Spinal cord (tissue), 10 donors: ENCODE measurements around the gene FRMD8. TPM values are rescaled to one million over a fixed set of nuclear protein-coding genes. Genes with fewer than 3 reads are reported as not detected.

ENCODE experiments used
- DNase-seq, 6 donors: peaks; one replicate each; pipeline versions ENCODE4 v3.0.0 to v3.0.0-alpha.2; 2013 to 2015; ENCODE audit warnings: low spot score in 6 of 6, low read depth in 4 of 6
- H3K27ac ChIP-seq: one replicate; pipeline ENCODE4 v1.5.1; 2013; ENCODE audit warnings: low read depth, low read length, control low read depth
- H3K27me3 ChIP-seq: one replicate; pipeline ENCODE4 v1.6.1; 2013; ENCODE audit warnings: low read length; ENCODE audit not compliant: control insufficient read depth, insufficient read depth
- H3K36me3 ChIP-seq: one replicate; pipeline ENCODE4 v1.6.1; 2013; ENCODE audit warnings: low read length; ENCODE audit not compliant: control insufficient read depth, insufficient read depth
- H3K4me1 ChIP-seq: one replicate; pipeline ENCODE4 v1.6.1; 2013; ENCODE audit warnings: low read length; ENCODE audit not compliant: control insufficient read depth, insufficient read depth
- H3K4me3 ChIP-seq: one replicate; pipeline ENCODE4 v1.5.1; 2013; ENCODE audit warnings: low read depth, low read length, control low read depth
- H3K9me3 ChIP-seq: one replicate; pipeline ENCODE4 v1.6.1; 2013; ENCODE audit warnings: low read length; ENCODE audit not compliant: control insufficient read depth, insufficient read depth
- WGBS: methylation state at CpG from one replicate; pipeline ENCODE4 v1.1.5; 2013; ENCODE audit warnings: missing lambda C conversion rate; ENCODE audit not compliant: insufficient coverage; 5-methylcytosine and 5-hydroxymethylcytosine counted together
- long read RNA-seq, 4 donors: transcript quantifications; one replicate each; lab custom pipeline, GENCODE V29; 2026
- polyA plus RNA-seq, 2 donors: library from polyadenylated mRNA; unstranded; fragments of 120-200 nt; gene quantifications; one replicate each; pipeline ENCODE4 v1.2.1, GENCODE V29; 2013; ENCODE audit not compliant: insufficient read length in 2 of 2
- total RNA-seq, 2 donors: library from RNA; depleted of rRNA in 1 of 2; stranded (reverse); fragments of 120-200 nt in 1 of 2; fragments of >200 nt in 1 of 2; gene quantifications; one replicate each; pipeline versions ENCODE4 v1.2.3 to v1.2.4, GENCODE V29; 2013 to 2014
- donor health status: healthy.

Gene FRMD8
- total RNA-seq (10 to 100 TPM; 16.7 to 18.7 TPM), polyA plus RNA-seq (10 to 100 TPM; 16.3 to 19.3 TPM)
- long read RNA-seq, donor 1, partial matches to known transcripts = 0 of 6 reads
- long read RNA-seq, donor 1, other reads (novel, unspliced or antisense) = 0 of 6 reads
- long read RNA-seq, donor 2, partial matches to known transcripts = 0 of 4 reads
- long read RNA-seq, donor 2, other reads (novel, unspliced or antisense) = 0 of 4 reads
- long read RNA-seq, donor 3, partial matches to known transcripts = 0 of 3 reads
- long read RNA-seq, donor 3, other reads (novel, unspliced or antisense) = 0 of 3 reads
- long read RNA-seq, donor 4, transcript FRMD8-201 (11 exons, 3,723 nt) = major isoform, 5 of 7 reads
- long read RNA-seq, donor 4, partial matches to known transcripts = 0 of 7 reads
- long read RNA-seq, donor 4, other reads (novel, unspliced or antisense) = 0 of 7 reads

- Histone ChIP-seq H3K36me3 (peaks cover 22% of the 10 kb centered on the region), H3K27ac (peak within 1 kb of the TSS; percentile 85), H3K9me3 (no peaks in the 10 kb centered on the region), H3K27me3 (no peaks in the 10 kb centered on the region), H3K4me1 (peaks cover 71% of the 10 kb centered on the region), H3K4me3 (peak within 1 kb of the TSS; percentile 86)
- peak; percentile 68 to 95 (median 79) for DNase-seq
- 3% methylated on average over 74 of the region's 76 CpGs for WGBS
Observed at GRCh38 chr11:65386307-65387140, at the start of gene FRMD8. Gene FRMD8 (plus strand): TSS chr11:65386637. CDS start chr11:65387037, 400 bp downstream.

- no peaks in the 10 kb centered on the region for H3K4me1 ChIP-seq
- H3K36me3 ChIP-seq = peaks cover 51% of the 10 kb centered on the region
- no peak overlapping the region for H3K27ac ChIP-seq
- H3K4me3 ChIP-seq = no peak overlapping the region
- 67% methylated on average over 5 of the region's 7 CpGs for WGBS
- H3K9me3 ChIP-seq = no peaks in the 10 kb centered on the region
- DNase-seq = no peak
- no peaks in the 10 kb centered on the region for H3K27me3 ChIP-seq
Observed at GRCh38 chr11:65338676-65339075, 47.8 kb upstream of the FRMD8 start.

GRCh38 chr11:65340226-65340625, 46.2 kb upstream of the FRMD8 start:
- H3K27ac ChIP-seq = no peak overlapping the region
- DNase-seq = peak in 1 of 6 donors; percentile 24
- H3K36me3 ChIP-seq = peaks cover 66% of the 10 kb centered on the region
- H3K9me3 ChIP-seq = no peaks in the 10 kb centered on the region
- H3K4me3 ChIP-seq = no peak overlapping the region
- H3K4me1 ChIP-seq = no peaks in the 10 kb centered on the region
- 84% methylated on average over 6 of the region's 11 CpGs for WGBS
- no peaks in the 10 kb centered on the region for H3K27me3 ChIP-seq

- Histone ChIP-seq H3K4me1 (no peaks in the 10 kb centered on the region), H3K27ac (no peak overlapping the region), H3K9me3 (no peaks in the 10 kb centered on the region), H3K27me3 (no peaks in the 10 kb centered on the region), H3K36me3 (peaks cover 76% of the 10 kb centered on the region), H3K4me3 (no peak overlapping the region)
- DNase-seq = no peak
- WGBS = no CpG with 5 or more reads among the region's 3 CpGs
Observed at GRCh38 chr11:65341856-65342255, 44.6 kb upstream of the FRMD8 start.

GRCh38 chr11:65351511-65351910, 34.9 kb upstream of the FRMD8 start:
- H3K27ac ChIP-seq = no peak overlapping the region
- peaks cover 66% of the 10 kb centered on the region for H3K36me3 ChIP-seq
- H3K4me1 ChIP-seq = peaks cover 35% of the 10 kb centered on the region
- H3K9me3 ChIP-seq = no peaks in the 10 kb centered on the region
- no peak for DNase-seq
- 86% methylated on average over 1 of the region's 2 CpGs for WGBS
- peaks cover 4% of the 10 kb centered on the region for H3K27me3 ChIP-seq
- no peak overlapping the region for H3K4me3 ChIP-seq

GRCh38 chr11:65352783-65353182, 33.7 kb upstream of the FRMD8 start:
- no peak overlapping the region for H3K27ac ChIP-seq
- H3K4me3 ChIP-seq = no peak overlapping the region
- H3K9me3 ChIP-seq = no peaks in the 10 kb centered on the region
- WGBS = no CpG with 5 or more reads among the region's 3 CpGs
- H3K27me3 ChIP-seq = peaks cover 4% of the 10 kb centered on the region
- peaks cover 56% of the 10 kb centered on the region for H3K36me3 ChIP-seq
- peaks cover 42% of the 10 kb centered on the region for H3K4me1 ChIP-seq
- DNase-seq = peak in 2 of 6 donors; percentile 46 to 76

GRCh38 chr11:65353376-65353775, 33.1 kb upstream of the FRMD8 start:
- H3K9me3 ChIP-seq = no peaks in the 10 kb centered on the region
- no peak for DNase-seq
- peaks cover 42% of the 10 kb centered on the region for H3K4me1 ChIP-seq
- WGBS = 65% methylated on average over 5 of the region's 7 CpGs
- peaks cover 51% of the 10 kb centered on the region for H3K36me3 ChIP-seq
- H3K4me3 ChIP-seq = peak overlapping the region; percentile 71
- peak overlapping the region; percentile 92 for H3K27ac ChIP-seq
- H3K27me3 ChIP-seq = peaks cover 4% of the 10 kb centered on the region

GRCh38 chr11:65353900-65354264, 32.6 kb upstream of the FRMD8 start:
- Histone ChIP-seq H3K27me3 (peaks cover 4% of the 10 kb centered on the region), H3K27ac (peak overlapping the region; percentile 92), H3K9me3 (no peaks in the 10 kb centered on the region), H3K4me3 (peak overlapping the region; percentile 71), H3K4me1 (peaks cover 42% of the 10 kb centered on the region), H3K36me3 (peaks cover 45% of the 10 kb centered on the region)
- WGBS = 6% methylated on average over 11 of the region's 16 CpGs
- DNase-seq = no peak

- DNase-seq = peak; percentile 88 to 99 (median 96)
- Histone ChIP-seq H3K4me1 (peaks cover 42% of the 10 kb centered on the region), H3K9me3 (no peaks in the 10 kb centered on the region), H3K27me3 (peaks cover 4% of the 10 kb centered on the region), H3K4me3 (peak within 1 kb of the TSS; percentile 71), H3K36me3 (peaks cover 41% of the 10 kb centered on the region), H3K27ac (peak within 1 kb of the TSS; percentile 92)
- WGBS = under 1% methylated on average over 79 of the region's 79 CpGs
Observed at GRCh38 chr11:65354265-65355012, 32.0 kb upstream of the FRMD8 start, which contains the start of gene TIGD3. Gene TIGD3 (plus strand): TSS chr11:65354751. CDS start chr11:65355809, 1,058 bp downstream.
